ENCODE results near the gene ZBTB49.
"Not testable (repeated sequence)": the region's sequence is repeated elsewhere in the genome, so short reads cannot be mapped to it uniquely, and the experiment has no call there.

The ZBTB49 gene

GRCh38 chr4:4348585-4348984 lies 58.5 kb downstream of the ZBTB49 start:
- not testable (repeated sequence) for H3K36me3 Mint-ChIP-seq (ENCODE audit: low read depth); H3K27me3 Mint-ChIP-seq; H3K9me3 Mint-ChIP-seq
- Mint-ChIP-seq H3K4me1 (ENCODE audit: low read depth) (peaks cover 28% of the 10 kb centered on the region), H3K27ac (peak overlapping the region; percentile 15), H3K4me3 (peak overlapping the region; percentile 25)

GRCh38 chr4:4349867-4350266 lies 59.8 kb downstream of the ZBTB49 start:
- H3K36me3 Mint-ChIP-seq (ENCODE audit: low read depth): no peaks in the 10 kb centered on the region
- no peak overlapping the region for H3K4me3 Mint-ChIP-seq
- H3K27ac Mint-ChIP-seq: no peak overlapping the region
- peaks cover 28% of the 10 kb centered on the region for H3K4me1 Mint-ChIP-seq (ENCODE audit: low read depth)
- no peaks in the 10 kb centered on the region for H3K27me3 Mint-ChIP-seq
- H3K9me3 Mint-ChIP-seq: peaks cover 9% of the 10 kb centered on the region

- no peak overlapping the region for H3K27ac Mint-ChIP-seq
- peaks cover 9% of the 10 kb centered on the region for H3K9me3 Mint-ChIP-seq
- H3K36me3 Mint-ChIP-seq (ENCODE audit: low read depth): no peaks in the 10 kb centered on the region
- no peak overlapping the region for H3K4me3 Mint-ChIP-seq
- no peaks in the 10 kb centered on the region for H3K27me3 Mint-ChIP-seq
- peaks cover 25% of the 10 kb centered on the region for H3K4me1 Mint-ChIP-seq (ENCODE audit: low read depth)
Observed at GRCh38 chr4:4350909-4351308, 60.9 kb downstream of the ZBTB49 start.

- Mint-ChIP-seq H3K36me3 (ENCODE audit: low read depth) (no peaks in the 10 kb centered on the region), H3K4me3 (no peak overlapping the region), H3K4me1 (ENCODE audit: low read depth) (no peaks in the 10 kb centered on the region), H3K27ac (no peak overlapping the region), H3K27me3 (no peaks in the 10 kb centered on the region), H3K9me3 (peaks cover 5% of the 10 kb centered on the region)
Observed at GRCh38 chr4:4355302-4355701, 65.3 kb downstream of the ZBTB49 start.

- Mint-ChIP-seq H3K4me3 (no peak overlapping the region), H3K36me3 (ENCODE audit: low read depth) (no peaks in the 10 kb centered on the region), H3K27ac (no peak overlapping the region), H3K4me1 (ENCODE audit: low read depth) (no peaks in the 10 kb centered on the region), H3K27me3 (no peaks in the 10 kb centered on the region), H3K9me3 (peaks cover 5% of the 10 kb centered on the region)
Observed at GRCh38 chr4:4356106-4357041, 66.3 kb downstream of the ZBTB49 start.

- H3K36me3 Mint-ChIP-seq (ENCODE audit: low read depth): no peaks in the 10 kb centered on the region
- H3K4me3 Mint-ChIP-seq: no peak overlapping the region
- H3K9me3 Mint-ChIP-seq: peaks cover 1% of the 10 kb centered on the region
- H3K27me3 Mint-ChIP-seq: no peaks in the 10 kb centered on the region
- no peaks in the 10 kb centered on the region for H3K4me1 Mint-ChIP-seq (ENCODE audit: low read depth)
- H3K27ac Mint-ChIP-seq: no peak overlapping the region
Observed at GRCh38 chr4:4358093-4358854, 68.2 kb downstream of the ZBTB49 start.

- Mint-ChIP-seq H3K4me1 (ENCODE audit: low read depth) (no peaks in the 10 kb centered on the region), H3K27me3 (no peaks in the 10 kb centered on the region), H3K36me3 (ENCODE audit: low read depth) (no peaks in the 10 kb centered on the region), H3K27ac (no peak overlapping the region), H3K9me3 (peaks cover 8% of the 10 kb centered on the region), H3K4me3 (no peak overlapping the region)
Observed at GRCh38 chr4:4361883-4362282, 71.8 kb downstream of the ZBTB49 start.

- Mint-ChIP-seq H3K27me3 (no peaks in the 10 kb centered on the region), H3K36me3 (ENCODE audit: low read depth) (no peaks in the 10 kb centered on the region), H3K27ac (no peak overlapping the region), H3K4me3 (no peak overlapping the region), H3K9me3 (peaks cover 10% of the 10 kb centered on the region), H3K4me1 (ENCODE audit: low read depth) (no peaks in the 10 kb centered on the region)
Observed at GRCh38 chr4:4362991-4363697, 73.1 kb downstream of the ZBTB49 start.

GRCh38 chr4:4364061-4364460 lies 74.0 kb downstream of the ZBTB49 start:
- no peaks in the 10 kb centered on the region for H3K36me3 Mint-ChIP-seq (ENCODE audit: low read depth)
- H3K4me3 Mint-ChIP-seq: no peak overlapping the region
- H3K4me1 Mint-ChIP-seq (ENCODE audit: low read depth): no peaks in the 10 kb centered on the region
- H3K27ac Mint-ChIP-seq: no peak overlapping the region
- H3K27me3 Mint-ChIP-seq: no peaks in the 10 kb centered on the region
- peaks cover 10% of the 10 kb centered on the region for H3K9me3 Mint-ChIP-seq

- H3K27ac Mint-ChIP-seq: no peak overlapping the region
- H3K4me3 Mint-ChIP-seq: no peak overlapping the region
- H3K27me3 Mint-ChIP-seq: no peaks in the 10 kb centered on the region
- no peaks in the 10 kb centered on the region for H3K36me3 Mint-ChIP-seq (ENCODE audit: low read depth)
- peaks cover 10% of the 10 kb centered on the region for H3K9me3 Mint-ChIP-seq
- no peaks in the 10 kb centered on the region for H3K4me1 Mint-ChIP-seq (ENCODE audit: low read depth)
Observed at GRCh38 chr4:4364486-4365208, 74.6 kb downstream of the ZBTB49 start.

GRCh38 chr4:4368809-4369580 lies 78.9 kb downstream of the ZBTB49 start:
- no peaks in the 10 kb centered on the region for H3K36me3 Mint-ChIP-seq (ENCODE audit: low read depth)
- H3K27me3 Mint-ChIP-seq: no peaks in the 10 kb centered on the region
- no peaks in the 10 kb centered on the region for H3K4me1 Mint-ChIP-seq (ENCODE audit: low read depth)
- no peak overlapping the region for H3K4me3 Mint-ChIP-seq
- H3K9me3 Mint-ChIP-seq: peaks cover 10% of the 10 kb centered on the region
- no peak overlapping the region for H3K27ac Mint-ChIP-seq
